Cardiac fibroblast (primary cell): ENCODE measurements around the gene ST3GAL3.

ENCODE experiments used
- DNase-seq, 2 donors: peaks; one replicate each; pipeline versions ENCODE4 v3.0.0 to v3.0.0-alpha.2; 2010; ENCODE audit warnings: low read depth in 2 of 2
- H3K4me3 ChIP-seq, 2 donors: replicated peaks in 1 of 2; 1 replicate in 1 of 2; 2 replicates in 1 of 2; pipeline ENCODE4 v1.5.1; 2011; ENCODE audit warnings: low read depth in 2 of 2, low read length in 2 of 2, mild to moderate bottlenecking in 2 of 2, moderate library complexity in 1 of 2
- TF ChIP-seq, protein P1 (sequence below): IDR thresholded peaks from one replicate; pipeline ENCODE4 v1.5.1; 2011; ENCODE audit warnings: low read depth, mild to moderate bottlenecking, low read length, inconsistent platforms

ST3GAL3 gene

DNA sequence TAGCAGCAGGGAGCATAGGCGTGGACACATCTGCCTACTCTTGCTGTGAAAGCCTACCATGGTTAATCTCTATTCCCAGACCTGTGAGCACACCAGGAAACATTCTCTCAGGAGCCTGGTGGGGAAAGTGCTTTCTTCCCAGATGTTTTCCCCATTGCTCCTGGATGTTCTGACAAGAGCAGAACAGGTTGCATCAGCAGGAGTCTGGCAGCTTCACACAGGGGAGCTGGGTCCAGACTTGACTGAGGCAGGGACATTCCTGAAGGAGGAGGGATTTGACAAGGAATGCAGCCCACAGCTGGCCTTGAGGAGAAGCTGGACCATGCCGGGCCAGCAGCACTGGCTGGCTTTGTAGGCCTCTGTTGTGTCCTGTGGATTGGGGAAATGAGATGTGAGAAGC is 205.3 kb downstream of the ST3GAL3 start:
- TF ChIP-seq, protein P1, sequence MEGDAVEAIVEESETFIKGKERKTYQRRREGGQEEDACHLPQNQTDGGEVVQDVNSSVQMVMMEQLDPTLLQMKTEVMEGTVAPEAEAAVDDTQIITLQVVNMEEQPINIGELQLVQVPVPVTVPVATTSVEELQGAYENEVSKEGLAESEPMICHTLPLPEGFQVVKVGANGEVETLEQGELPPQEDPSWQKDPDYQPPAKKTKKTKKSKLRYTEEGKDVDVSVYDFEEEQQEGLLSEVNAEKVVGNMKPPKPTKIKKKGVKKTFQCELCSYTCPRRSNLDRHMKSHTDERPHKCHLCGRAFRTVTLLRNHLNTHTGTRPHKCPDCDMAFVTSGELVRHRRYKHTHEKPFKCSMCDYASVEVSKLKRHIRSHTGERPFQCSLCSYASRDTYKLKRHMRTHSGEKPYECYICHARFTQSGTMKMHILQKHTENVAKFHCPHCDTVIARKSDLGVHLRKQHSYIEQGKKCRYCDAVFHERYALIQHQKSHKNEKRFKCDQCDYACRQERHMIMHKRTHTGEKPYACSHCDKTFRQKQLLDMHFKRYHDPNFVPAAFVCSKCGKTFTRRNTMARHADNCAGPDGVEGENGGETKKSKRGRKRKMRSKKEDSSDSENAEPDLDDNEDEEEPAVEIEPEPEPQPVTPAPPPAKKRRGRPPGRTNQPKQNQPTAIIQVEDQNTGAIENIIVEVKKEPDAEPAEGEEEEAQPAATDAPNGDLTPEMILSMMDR = no peak
- DNase-seq = peak; percentile 49 to 54
- no peak overlapping the region for H3K4me3 ChIP-seq

DNA sequence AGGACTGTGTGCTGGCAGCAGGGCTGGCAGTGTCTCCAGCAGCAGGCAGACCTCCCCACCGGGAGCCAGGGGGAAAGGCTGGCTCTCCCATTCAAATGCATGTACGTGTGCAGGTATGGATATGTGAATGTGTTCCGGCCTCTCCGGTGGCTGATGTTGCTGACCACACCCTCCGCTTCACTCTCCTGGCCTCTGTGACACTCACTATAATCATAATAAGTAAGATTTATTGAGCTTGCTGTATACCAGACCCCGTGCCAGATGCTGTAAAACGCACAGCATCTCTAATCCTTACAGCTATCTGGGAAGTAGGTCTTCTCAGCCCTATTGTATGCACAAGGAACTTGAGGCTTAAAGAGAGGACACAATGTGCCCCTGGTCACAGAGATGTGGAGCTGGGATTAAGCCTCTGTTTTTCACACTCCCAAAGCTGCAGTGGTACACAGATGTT is 205.7 kb downstream of the ST3GAL3 start:
- no peak overlapping the region for H3K4me3 ChIP-seq

DNA sequence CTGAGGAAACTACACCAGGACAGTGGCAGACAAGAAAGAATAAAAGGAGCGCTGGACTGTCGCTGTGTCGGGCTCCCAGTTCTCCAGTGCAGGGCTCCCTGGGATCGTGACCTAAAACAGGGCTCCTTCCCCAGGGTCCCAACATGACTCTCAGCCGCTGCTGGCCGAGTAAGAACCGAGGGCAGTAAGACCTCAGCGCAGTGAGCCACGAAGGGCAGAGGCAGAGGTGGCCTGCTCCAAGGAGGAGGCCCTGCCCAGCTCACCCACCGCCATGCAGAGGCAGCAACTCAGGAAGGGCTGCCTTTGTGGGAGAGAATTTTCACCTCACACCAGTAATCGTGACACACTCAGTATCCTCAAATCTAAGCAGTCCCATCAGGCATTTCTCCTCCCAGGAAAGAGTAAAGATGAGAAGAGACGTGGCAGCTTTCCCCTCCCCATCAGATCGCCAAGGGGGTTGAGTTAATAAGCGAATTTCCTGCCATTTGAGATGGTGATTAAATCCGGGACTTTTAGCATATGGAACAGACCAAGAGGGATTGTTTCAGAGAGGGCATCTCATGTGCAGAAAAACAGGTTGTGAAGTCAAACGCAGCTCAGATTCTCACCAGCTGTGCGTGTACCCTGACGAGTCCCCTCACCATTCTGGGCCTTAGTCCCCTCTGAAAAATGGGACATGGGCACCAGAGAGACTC is 206.5 kb downstream of the ST3GAL3 start:
- TF ChIP-seq, protein P1 = no peak
- no peak overlapping the region for H3K4me3 ChIP-seq
- DNase-seq = no peak

More for the DNA sequence above, 205.7 kb downstream of the ST3GAL3 start:
- DNase-seq = no peak
- TF ChIP-seq, protein P1 = no peak

DNA sequence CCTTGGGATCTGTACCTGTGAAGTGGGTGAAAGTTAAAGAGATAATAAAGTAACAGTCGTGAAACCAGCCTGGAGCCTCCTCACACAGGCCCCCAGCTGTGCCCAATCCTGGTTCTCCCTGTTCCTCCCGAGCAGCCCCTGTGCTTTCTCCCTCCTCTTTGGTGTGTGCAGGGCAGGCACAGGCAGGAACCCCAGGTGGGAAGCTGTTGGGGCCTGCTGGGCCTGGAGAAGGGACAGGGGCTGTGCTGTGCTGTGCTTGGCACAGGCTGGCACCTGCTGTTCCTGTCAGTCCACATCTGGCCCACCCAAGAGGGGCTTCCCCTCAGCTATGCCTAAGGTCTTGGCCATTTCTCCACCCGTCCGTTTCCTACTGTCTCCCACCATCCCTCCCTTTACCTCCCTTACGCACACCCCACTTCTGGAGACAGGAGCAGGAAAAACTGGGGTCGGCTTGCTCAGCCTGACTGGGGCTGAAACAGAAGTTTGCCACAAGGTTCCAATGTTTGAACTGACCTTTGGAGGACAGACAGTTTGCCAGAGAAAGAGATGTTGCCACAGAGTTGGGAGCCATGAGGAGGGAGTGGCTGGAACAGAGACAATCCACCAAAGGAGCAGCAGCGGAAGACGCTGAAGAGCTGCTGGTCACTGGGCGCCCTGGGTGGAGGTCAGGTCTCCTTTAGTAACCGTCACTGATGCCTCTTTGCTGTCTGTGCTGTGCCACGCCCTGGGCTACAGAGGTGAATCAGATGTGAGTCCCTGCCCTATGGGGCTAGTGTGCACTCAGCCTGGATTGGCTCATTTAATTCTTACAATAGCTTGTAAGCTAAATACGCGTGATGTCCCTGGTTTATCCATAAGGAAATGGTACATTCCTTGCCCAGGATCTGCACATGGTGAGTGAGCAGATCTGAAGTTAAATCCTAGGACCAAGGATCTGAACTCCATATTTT is 207.5 kb downstream of the ST3GAL3 start:
- DNase-seq = no peak
- TF ChIP-seq, protein P1 = no peak
- no peak overlapping the region for H3K4me3 ChIP-seq

DNA sequence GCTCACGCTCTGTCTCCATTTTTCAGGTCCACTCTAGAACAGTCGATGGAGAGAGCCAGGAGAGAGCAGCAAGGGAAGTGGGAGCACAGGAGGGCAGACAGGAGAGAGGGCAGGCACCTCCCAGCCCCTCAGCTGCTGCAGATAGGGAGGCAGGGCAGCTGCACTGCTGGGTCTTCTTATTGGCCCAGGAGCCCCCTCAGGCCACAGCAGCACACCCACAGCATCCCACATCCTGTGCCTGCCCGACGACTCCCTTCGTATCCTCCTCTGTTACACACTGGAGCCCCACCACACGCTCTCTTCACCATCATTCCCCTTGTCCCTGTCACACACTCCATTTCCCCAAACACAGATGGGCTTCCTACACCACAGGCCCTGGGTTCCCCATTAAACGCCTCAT is 212.6 kb downstream of the ST3GAL3 start:
- TF ChIP-seq, protein P1 = no peak
- no peak for DNase-seq
- no peak overlapping the region for H3K4me3 ChIP-seq

DNA sequence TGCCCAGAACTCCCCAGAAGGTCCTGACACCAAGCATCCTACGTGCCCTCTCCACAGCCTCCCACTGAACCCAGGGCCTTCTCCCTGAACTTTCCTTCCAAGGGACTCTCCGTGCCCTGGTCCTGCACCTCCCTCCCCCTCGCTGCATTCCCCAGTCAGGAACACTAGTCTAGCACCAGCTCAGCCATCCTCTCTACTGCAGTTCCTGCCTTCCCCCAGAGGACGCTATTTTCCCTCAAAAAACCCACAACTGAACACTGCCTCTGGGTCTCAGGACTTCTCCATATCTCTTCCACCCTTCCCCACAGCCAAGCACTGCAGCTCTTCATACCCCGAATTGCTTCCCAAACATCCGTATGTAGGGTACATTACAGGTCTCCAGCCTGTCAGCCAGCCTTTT is 213.7 kb downstream of the ST3GAL3 start:
- TF ChIP-seq, protein P1 = no peak
- no peak for DNase-seq
- H3K4me3 ChIP-seq = no peak overlapping the region
